Nucleus accumbens (tissue), 56 donors: ENCODE data around the gene CCNL1.

Experiments
- DNase-seq, 56 donors: peaks; one replicate each; lab custom pipeline; 2025; lab: John Stamatoyannopoulos, UW

The CCNL1 gene

DNA sequence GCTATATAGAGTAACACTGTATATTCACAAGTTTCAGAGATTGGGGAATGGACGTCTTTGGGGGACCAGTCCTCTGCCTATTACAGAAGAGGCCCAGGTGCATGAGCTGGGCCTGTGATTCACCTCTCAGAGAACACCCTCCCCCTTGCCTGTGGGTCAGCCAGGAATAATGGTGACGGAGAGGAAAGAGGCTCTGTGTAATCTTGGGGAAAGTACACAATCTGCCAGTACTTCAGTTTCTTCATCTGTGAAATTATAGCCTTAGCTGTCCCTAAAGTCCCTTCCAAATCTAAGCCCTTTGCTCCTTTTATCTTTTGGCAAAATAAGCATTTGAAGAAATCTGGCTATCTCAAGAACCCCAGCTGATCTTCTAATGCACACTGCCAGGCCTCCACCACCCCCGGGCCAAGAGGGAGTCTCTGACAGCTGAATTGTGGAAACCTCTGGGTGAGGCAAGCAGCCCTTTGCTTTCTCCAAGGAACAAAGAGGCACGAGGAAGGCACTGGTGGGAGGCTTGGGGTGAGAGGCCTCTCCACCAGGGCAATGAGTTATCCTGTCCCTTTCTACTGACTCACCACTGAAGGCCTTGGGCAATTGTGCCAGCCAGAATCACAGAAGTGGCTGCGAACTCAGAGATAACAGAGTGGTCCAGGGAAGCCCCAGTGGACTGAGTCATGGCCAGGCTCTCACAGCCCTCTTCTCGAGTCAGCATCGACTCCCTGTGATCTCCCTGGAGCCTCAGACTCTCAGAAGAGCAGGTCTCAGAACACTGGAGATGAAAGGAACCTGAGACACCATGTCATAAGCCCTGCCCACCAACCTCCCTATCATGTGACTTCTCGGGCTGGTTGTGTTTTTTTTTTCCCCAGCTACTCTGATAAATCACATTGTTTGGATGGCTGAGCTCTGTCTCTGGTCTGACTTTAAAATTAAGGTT lies 31.8 kb downstream of the CCNL1 start:
- DNase-seq, result peak in 1 of 56 donors; percentile 40

GRCh38 chr3:157127268-157127667 lies 32.7 kb downstream of the CCNL1 start:
- DNase-seq, result no peak

GRCh38 chr3:157126365-157126764 lies 33.6 kb downstream of the CCNL1 start:
- no peak for DNase-seq

DNA sequence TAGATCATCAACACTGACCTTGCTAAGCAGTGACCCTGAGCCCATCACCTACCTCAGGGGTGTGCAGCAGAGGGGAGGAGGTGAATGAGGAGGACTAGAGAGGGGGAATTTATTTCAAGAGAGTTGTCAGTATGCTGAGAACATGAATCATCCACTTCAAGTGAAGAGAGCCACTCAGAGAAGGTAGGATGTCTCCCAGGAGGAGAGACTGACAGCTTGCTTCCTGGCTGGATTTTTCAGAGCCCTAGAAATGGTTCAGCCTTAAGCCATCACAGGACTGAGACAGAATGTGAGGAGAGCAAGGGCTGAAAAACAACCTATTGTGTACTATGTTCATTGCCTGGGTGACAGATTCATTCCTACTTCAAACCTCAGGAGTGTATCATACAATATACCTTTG lies 34.8 kb downstream of the CCNL1 start:
- no peak for DNase-seq

DNA sequence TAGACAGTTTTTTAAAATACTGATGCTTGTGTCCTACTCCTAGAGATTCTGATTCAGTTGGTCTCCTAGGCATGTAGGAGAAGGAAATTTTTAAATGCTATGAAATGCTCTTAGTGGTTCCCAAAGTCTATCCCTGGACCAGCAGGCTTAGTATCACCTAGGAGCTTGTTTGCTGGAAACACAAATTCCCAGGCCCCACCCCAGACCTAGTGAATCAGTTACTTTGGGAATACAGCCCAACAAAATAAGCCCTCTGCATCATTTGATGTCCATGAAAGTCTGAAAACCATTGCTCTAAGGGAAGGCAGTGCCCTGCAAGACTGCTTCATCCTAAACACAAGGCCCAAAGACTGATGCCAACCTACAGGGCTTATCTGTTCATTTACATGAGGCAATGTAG lies 36.3 kb downstream of the CCNL1 start:
- no peak for DNase-seq

GRCh38 chr3:157122832-157123427 lies 37.0 kb downstream of the CCNL1 start:
- no peak for DNase-seq

DNA sequence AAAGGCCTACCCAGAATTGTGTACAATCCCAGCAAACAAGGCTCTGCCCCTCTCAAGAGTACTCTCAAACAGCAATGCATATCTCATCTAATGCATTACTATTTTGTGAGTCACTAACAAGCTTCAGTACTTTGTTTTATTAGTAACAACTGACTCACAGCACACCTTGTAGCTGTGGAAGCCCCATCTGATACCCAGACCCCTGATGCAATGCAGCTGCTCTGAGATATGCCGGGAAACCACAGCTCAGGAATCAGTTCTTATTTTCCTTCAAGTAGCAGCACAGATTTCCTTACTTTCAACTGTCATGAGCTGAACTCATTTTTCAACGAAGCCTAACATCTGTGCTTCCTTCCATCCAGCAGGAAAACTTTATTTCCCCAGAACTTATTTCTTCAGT lies 37.8 kb downstream of the CCNL1 start:
- no peak for DNase-seq

- no peak for DNase-seq
These were observed 38.4 kb downstream of the CCNL1 start for GRCh38 chr3:157121522-157121921.

- DNase-seq, result no peak
These were observed 39.7 kb downstream of the CCNL1 start for GRCh38 chr3:157120071-157120892.

DNA sequence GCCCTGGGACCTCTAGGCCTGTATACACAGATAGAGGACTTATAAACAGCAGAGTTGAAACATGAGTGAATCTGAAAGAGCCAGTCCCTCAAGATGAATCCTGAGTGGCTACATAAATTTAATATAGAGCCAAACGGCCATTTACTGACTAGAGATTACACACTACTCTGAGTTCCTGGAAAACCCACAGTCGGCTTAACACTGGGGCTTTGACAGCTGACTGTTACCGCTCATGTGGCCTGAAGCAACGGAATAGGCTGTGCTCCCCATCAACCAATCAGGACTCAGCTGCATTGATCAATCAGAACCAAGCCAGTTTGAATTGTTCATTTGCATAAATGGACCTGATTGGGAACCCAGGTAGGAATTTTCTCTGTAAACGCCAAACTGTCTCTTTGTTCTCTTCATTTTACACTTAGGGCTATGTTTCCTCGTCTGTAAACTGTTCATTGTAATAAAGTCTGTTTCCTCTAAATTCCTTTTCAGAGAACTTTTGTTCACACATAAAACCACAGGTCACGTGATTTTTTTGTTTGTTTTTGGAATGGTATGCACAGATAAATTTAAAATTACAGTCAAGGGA lies 40.5 kb downstream of the CCNL1 start:
- DNase-seq, result no peak

GRCh38 chr3:157117875-157118654 lies 41.9 kb downstream of the CCNL1 start:
- DNase-seq, result no peak

DNA sequence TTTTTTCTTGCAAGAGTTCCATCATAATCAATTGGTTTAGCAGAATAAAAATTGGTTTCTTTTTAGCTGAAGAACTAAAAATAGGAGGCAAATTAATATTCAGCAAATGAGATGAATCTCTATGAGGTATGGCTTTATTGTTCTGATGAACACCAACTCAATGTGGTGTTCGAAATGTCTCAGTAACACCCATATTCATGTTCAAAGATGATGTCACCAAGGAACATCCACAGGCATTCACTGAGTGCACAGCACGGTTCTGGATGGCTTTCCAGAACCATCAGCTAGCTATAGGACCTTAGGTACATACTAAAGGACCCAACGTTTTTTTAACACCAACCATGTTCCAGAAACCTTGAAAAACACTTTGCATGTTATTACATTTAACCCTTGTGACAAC lies 42.7 kb downstream of the CCNL1 start:
- DNase-seq, result no peak

- DNase-seq, result no peak
These were observed 43.9 kb downstream of the CCNL1 start for GRCh38 chr3:157116017-157116416.

DNA sequence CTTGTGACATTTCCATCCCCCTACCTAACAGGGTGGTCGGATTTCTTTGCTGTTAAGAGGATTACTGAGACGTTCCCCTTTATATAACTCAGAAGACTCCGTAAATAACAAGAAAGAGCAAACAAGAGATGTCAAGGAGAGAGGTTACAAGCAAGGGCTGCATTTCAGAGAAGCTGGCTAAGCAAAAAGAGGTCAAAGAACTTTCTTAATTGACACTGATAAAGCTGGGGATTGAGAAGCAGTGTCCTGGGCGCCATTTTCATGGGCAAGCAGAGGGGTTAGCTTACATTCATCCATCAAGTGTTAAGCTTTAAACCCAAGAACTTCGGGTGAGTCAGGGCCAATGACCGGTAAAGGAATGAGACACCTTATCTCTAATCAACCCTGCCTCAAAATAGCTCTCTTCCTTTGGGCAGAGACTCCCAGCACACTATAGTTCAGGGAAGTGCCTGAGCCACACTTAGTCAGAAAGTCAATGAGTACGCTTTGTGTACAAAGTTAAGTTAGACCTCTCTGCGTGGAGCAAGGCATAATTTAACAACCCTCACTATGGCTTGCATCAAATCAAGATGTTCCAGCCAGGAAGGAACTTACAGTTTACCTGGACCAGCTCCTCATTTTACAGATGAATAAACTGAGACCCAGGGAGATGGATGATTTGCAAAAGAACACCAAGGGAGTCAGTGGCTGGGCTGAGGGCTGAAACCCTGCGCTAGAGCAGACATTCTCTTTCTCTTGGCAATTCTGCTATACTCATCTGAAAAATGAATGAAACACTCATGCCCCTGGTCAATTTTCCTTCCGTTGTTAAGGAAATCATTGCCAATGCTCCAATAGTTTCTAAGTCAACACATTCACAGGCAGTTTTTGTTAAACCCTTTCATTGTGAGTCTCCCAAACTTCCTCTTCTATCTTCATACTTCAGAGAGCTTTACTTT lies 44.6 kb downstream of the CCNL1 start:
- DNase-seq, result no peak

- no peak for DNase-seq
These were observed 46.0 kb downstream of the CCNL1 start for GRCh38 chr3:157113832-157114505.

- no peak for DNase-seq
These were observed 47.4 kb downstream of the CCNL1 start for GRCh38 chr3:157112536-157112935.

DNA sequence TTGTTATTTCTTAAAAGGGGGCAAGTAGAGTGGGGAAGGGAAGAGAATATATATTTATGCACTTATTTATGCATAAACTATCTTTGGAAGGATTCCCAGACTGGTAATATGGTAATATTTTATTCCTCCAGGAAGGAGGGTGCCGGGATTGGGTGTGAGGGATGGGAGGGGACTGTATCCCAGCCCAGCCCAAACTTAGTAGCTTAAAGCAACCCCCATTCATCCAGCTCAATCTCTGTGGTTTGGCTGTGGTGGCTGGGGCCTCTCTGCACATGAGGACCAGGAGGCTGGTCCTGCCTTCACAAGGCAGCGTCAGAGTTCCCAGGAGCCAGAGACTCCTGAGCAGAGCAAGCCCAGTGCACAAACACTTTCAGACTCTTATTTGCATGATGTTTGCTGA lies 48.4 kb downstream of the CCNL1 start:
- DNase-seq, result no peak

GRCh38 chr3:157110761-157111278 lies 49.1 kb downstream of the CCNL1 start:
- DNase-seq, result no peak
